HCT116 (cell line): Measurements from ENCODE around the gene DTD1. TPM values are rescaled to one million over a fixed set of nuclear protein-coding genes. Genes with fewer than 3 reads are reported as not detected.

ENCODE experiments used
- ATAC-seq: fragments of 200-7000 bp; cut with Tn5 transposase; 2 replicates; pipeline ENCODE4 v1.9.1; 2020; ENCODE audit warnings: mild to moderate bottlenecking, moderate library complexity
- BruUV-seq: library from RNA; stranded (reverse); fragments of 400-500 nt; replicated peaks from 2 replicates; lab custom pipeline; 2021; lab: Mats Ljungman, UMichigan
- CTCF ChIA-PET: fragments of 300-600 bp; sonication (Branson Sonifier 250); formaldehyde crosslinking; loops from one replicate; lab custom pipeline; 2021; ENCODE audit warnings: antibody characterized with exemption; lab: Charles Lee
- POLR2A ChIA-PET: fragments of 300-600, 350-600 bp; sonication (Branson Sonifier 250); formaldehyde crosslinking; loops from one replicate; lab custom pipeline; 2021; ENCODE audit warnings: antibody characterized with exemption; lab: Charles Lee
- RAD21 ChIA-PET, 2 experiments: fragments of 300-600 bp; sonication (Branson Sonifier 250); formaldehyde crosslinking; loops; one replicate each; lab custom pipeline; 2023; ENCODE audit warnings: low total read pairs in 2 of 2; ENCODE audit not compliant: uncharacterized antibody in 2 of 2, unreplicated experiment in 2 of 2, low non-redundant PET in 1 of 2; lab: Charles Lee
- DNase-seq: peaks from one replicate; pipeline ENCODE4 v3.0.0-alpha.2; 2010; ENCODE audit warnings: low read depth, low spot score
- H2AFZ ChIP-seq: fragments of 200-600 bp; shearing (Covaris generic), sonication (generic); 2 replicates; pipeline ENCODE4 v1.6.1; 2017; ENCODE audit warnings: low read depth, mixed run types, mixed read lengths, antibody characterized with exemption, low read length; ENCODE audit not compliant: poor library complexity, severe bottlenecking
- H3K27ac ChIP-seq: 2 replicates; pipeline ENCODE4 v1.5.1; 2012; ENCODE audit warnings: low read depth, low read length
- H3K27me3 ChIP-seq: fragments of 200-600 bp; sonication (generic); 2 replicates; pipeline ENCODE4 v1.6.1; 2016; ENCODE audit warnings: mixed run types, low read length, mixed read lengths; ENCODE audit not compliant: insufficient read depth
- H3K36me3 ChIP-seq, 2 experiments: fragments of 200-500 bp in 1 of 2; fragments of 200-600 bp in 1 of 2; sonication (Bioruptor generic) in 1 of 2; sonication (generic) in 1 of 2; 2 replicates each; pipeline versions ENCODE4 v1.5.1 to v1.6.1; 2014 to 2016; ENCODE audit warnings: low read length in 2 of 2, inconsistent platforms in 1 of 2, mixed read lengths in 1 of 2, mixed run types in 1 of 2; ENCODE audit not compliant: insufficient read depth in 2 of 2, control insufficient read depth in 1 of 2
- H3K4me1 ChIP-seq, 2 experiments: fragments of 200-600 bp in 1 of 2; sonication (generic) in 1 of 2; 2 replicates each; pipeline versions ENCODE4 v1.5.1 to v1.6.1; 2012 to 2017; ENCODE audit warnings: low read length in 2 of 2, inconsistent platforms in 1 of 2, mild to moderate bottlenecking in 1 of 2, mixed read lengths in 1 of 2, mixed run types in 1 of 2, moderate library complexity in 1 of 2; ENCODE audit not compliant: insufficient read depth in 2 of 2, control insufficient read depth in 1 of 2
- H3K4me2 ChIP-seq: fragments of 200-600 bp; sonication (generic); 2 replicates; pipeline ENCODE4 v1.6.1; 2017; ENCODE audit warnings: mixed run types, low read length, mixed read lengths
- H3K4me3 ChIP-seq, 2 experiments: fragments of 200-600 bp in 1 of 2; sonication (generic) in 1 of 2; replicated peaks in 1 of 2; 2 replicates each; pipeline ENCODE4 v1.5.1; 2011 to 2016; ENCODE audit warnings: low read length in 2 of 2, control low read depth in 1 of 2, low read depth in 1 of 2, mild to moderate bottlenecking in 1 of 2, mixed read lengths in 1 of 2, mixed run types in 1 of 2
- H3K79me2 ChIP-seq: fragments of 200-600 bp; sonication (generic); 2 replicates; pipeline ENCODE4 v1.6.1; 2017; ENCODE audit warnings: mild to moderate bottlenecking, mixed run types, low read length, moderate library complexity, mixed read lengths; ENCODE audit not compliant: insufficient read depth
- H3K9ac ChIP-seq: fragments of 200-600 bp; sonication (generic); 2 replicates; pipeline ENCODE4 v1.6.1; 2016; ENCODE audit warnings: low read length, mixed read lengths
- H3K9me2 ChIP-seq: fragments of 200-600 bp; sonication (generic), shearing (Covaris generic); 2 replicates; pipeline ENCODE4 v1.6.1; 2017; ENCODE audit warnings: mixed run types, mild to moderate bottlenecking, moderate library complexity; ENCODE audit not compliant: insufficient read depth
- H3K9me3 ChIP-seq, 2 experiments: fragments of 200-500 bp in 1 of 2; fragments of 200-600 bp in 1 of 2; sonication (Bioruptor generic) in 1 of 2; sonication (generic) in 1 of 2; 2 replicates each; pipeline ENCODE4 v1.6.1; 2014 to 2017; ENCODE audit warnings: low read length in 2 of 2, mixed read lengths in 2 of 2, inconsistent platforms in 1 of 2, low read depth in 1 of 2, mild to moderate bottlenecking in 1 of 2, mixed run types in 1 of 2, moderate library complexity in 1 of 2; ENCODE audit not compliant: control insufficient read depth in 1 of 2, insufficient read depth in 1 of 2
- H4K20me1 ChIP-seq: fragments of 200-600 bp; sonication (generic), shearing (Covaris generic); 2 replicates; pipeline ENCODE4 v1.6.1; 2017; ENCODE audit warnings: mixed run types, mild to moderate bottlenecking, moderate library complexity; ENCODE audit not compliant: insufficient read depth
- CEBPB ChIP-seq: IDR thresholded peaks from 2 replicates; pipeline ENCODE4 v1.6.1; 2012; ENCODE audit warnings: low read depth
- EGR1 ChIP-seq: IDR thresholded peaks from 2 replicates; pipeline ENCODE4 v1.6.1; 2012; ENCODE audit warnings: low read depth
- ELF1 ChIP-seq: IDR thresholded peaks from 2 replicates; pipeline ENCODE4 v1.6.1; 2012; ENCODE audit warnings: low read depth, borderline replicate concordance
- FOSL1 ChIP-seq: IDR thresholded peaks from 2 replicates; pipeline ENCODE4 v1.6.1; 2012; ENCODE audit warnings: low read depth
- JUND ChIP-seq: IDR thresholded peaks from 2 replicates; pipeline ENCODE4 v1.6.1; 2012
- RAD21 ChIP-seq: IDR thresholded peaks from 2 replicates; pipeline ENCODE4 v1.6.1; 2012; ENCODE audit warnings: low read depth, mild to moderate bottlenecking
- SP1 ChIP-seq: IDR thresholded peaks from 2 replicates; pipeline ENCODE4 v1.6.1; 2012; ENCODE audit warnings: low read depth
- TCF7L2 ChIP-seq: IDR thresholded peaks from 2 replicates; pipeline ENCODE4 v1.7.0; 2011; ENCODE audit warnings: borderline replicate concordance, inconsistent platforms; ENCODE audit not compliant: insufficient read depth, insufficient read length; ENCODE audit errors: extremely low read depth
- YY1 ChIP-seq: IDR thresholded peaks from 2 replicates; pipeline ENCODE4 v1.6.1; 2011; ENCODE audit warnings: low read length, low read depth, moderate library complexity, mild to moderate bottlenecking; ENCODE audit not compliant: insufficient replicate concordance; ENCODE audit errors: extremely low read depth
- ZBTB33 ChIP-seq: IDR thresholded peaks from 2 replicates; pipeline ENCODE4 v1.6.1; 2011; ENCODE audit warnings: mild to moderate bottlenecking, low read length, moderate library complexity; ENCODE audit not compliant: insufficient replicate concordance; ENCODE audit errors: extremely low read depth
- intact Hi-C: fragments of 100-400 bp; cut with micrococcal nuclease; formaldehyde crosslinking; loops from 2 replicates; pipeline ENCODE4 v1.10.0; 2022
- total RNA-seq: library from RNA; stranded (reverse); gene quantifications from one replicate; pipeline ENCODE4 v1.2.1, GENCODE V29; 2021; ENCODE audit not compliant: unreplicated experiment
- TF ChIP-seq, protein P1 (sequence below): IDR thresholded peaks from 2 replicates; pipeline ENCODE4 v1.6.1; 2012
- TF ChIP-seq, protein P2 (sequence below): IDR thresholded peaks from 2 replicates; pipeline ENCODE4 v1.6.1; 2012; ENCODE audit warnings: low read depth

Gene DTD1
- total RNA-seq, 1 experiment from 2014 or later = 54.5 TPM

DNA sequence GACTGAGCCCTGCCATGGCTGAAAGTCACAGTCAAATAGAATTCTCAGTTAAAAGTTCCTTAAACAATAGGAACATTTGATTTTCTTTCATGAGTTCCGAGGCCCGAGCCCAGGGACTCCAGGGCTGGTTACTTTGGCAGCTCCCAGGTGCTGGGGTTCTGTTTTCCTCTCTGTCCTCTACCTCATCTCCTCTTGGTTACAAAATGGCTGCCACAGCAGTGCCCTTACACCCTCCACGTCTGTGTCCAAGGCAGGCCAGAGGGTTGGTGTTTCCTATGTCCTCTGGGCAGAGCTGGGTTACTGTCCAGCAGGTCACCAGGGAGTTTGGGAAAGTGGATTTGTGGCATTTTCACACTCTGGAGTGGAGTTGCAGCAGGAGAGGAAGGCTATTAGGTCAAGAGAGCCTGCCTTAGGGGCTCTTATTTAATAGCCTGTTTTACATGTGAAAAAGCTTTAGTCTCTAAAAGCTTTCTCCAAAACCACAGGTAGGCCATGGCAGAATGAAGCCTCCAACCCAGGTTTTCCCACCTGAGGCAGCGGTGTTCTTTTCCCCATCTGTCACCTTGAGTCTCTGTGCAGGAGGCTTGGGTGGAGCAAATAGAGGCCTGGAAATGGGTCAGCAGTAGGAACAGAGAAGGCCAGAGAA is 111.0 kb downstream of the DTD1 start:
- Histone ChIP-seq H3K4me1 (no peaks in the 10 kb centered on the region), H4K20me1 (no peaks in the 10 kb centered on the region), H2AFZ (no peak overlapping the region), H3K27me3 (no peaks in the 10 kb centered on the region), H3K9me3 (no peaks in the 10 kb centered on the region), H3K4me2 (no peak overlapping the region), H3K36me3 (no peaks in the 10 kb centered on the region), H3K79me2 (no peaks in the 10 kb centered on the region), H3K27ac (no peak overlapping the region), H3K9ac (no peak overlapping the region), H3K4me3 (no peak overlapping the region), H3K9me2 (no peaks in the 10 kb centered on the region)
- no peak for DNase-seq
- CTCF ChIA-PET = no interaction called here
- TF ChIP-seq TCF7L2 (no peak), SP1 (no peak), RAD21 (no peak), FOSL1 (no peak), ZBTB33 (no peak), EGR1 (no peak), YY1 (no peak), ELF1 (no peak), JUND (no peak), CEBPB (no peak)
- TF ChIP-seq, protein P1, sequence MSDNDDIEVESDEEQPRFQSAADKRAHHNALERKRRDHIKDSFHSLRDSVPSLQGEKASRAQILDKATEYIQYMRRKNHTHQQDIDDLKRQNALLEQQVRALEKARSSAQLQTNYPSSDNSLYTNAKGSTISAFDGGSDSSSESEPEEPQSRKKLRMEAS = no peak
- TF ChIP-seq, protein P2, sequence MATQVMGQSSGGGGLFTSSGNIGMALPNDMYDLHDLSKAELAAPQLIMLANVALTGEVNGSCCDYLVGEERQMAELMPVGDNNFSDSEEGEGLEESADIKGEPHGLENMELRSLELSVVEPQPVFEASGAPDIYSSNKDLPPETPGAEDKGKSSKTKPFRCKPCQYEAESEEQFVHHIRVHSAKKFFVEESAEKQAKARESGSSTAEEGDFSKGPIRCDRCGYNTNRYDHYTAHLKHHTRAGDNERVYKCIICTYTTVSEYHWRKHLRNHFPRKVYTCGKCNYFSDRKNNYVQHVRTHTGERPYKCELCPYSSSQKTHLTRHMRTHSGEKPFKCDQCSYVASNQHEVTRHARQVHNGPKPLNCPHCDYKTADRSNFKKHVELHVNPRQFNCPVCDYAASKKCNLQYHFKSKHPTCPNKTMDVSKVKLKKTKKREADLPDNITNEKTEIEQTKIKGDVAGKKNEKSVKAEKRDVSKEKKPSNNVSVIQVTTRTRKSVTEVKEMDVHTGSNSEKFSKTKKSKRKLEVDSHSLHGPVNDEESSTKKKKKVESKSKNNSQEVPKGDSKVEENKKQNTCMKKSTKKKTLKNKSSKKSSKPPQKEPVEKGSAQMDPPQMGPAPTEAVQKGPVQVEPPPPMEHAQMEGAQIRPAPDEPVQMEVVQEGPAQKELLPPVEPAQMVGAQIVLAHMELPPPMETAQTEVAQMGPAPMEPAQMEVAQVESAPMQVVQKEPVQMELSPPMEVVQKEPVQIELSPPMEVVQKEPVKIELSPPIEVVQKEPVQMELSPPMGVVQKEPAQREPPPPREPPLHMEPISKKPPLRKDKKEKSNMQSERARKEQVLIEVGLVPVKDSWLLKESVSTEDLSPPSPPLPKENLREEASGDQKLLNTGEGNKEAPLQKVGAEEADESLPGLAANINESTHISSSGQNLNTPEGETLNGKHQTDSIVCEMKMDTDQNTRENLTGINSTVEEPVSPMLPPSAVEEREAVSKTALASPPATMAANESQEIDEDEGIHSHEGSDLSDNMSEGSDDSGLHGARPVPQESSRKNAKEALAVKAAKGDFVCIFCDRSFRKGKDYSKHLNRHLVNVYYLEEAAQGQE = no peak
- intact Hi-C loops = no loop called here
- no peak for ATAC-seq
- BruUV-seq = no TSS peak
- POLR2A ChIA-PET = no interaction called here
- RAD21 ChIA-PET = no interaction called here
